Tibial nerve (tissue), 3 donors: Measurements from ENCODE around the gene AP2B1.
"Not testable (repeated sequence)": the region's sequence is repeated elsewhere in the genome, so short reads cannot be mapped to it uniquely, and the experiment has no call there.

Experiments used
- POLR2A ChIP-seq, 2 donors: fragments of 450-650 bp; IDR thresholded peaks; one replicate each; pipeline ENCODE4 v1.6.1; 2017; ENCODE audit warnings: antibody characterized with exemption in 2 of 2, mild to moderate bottlenecking in 2 of 2, moderate library complexity in 2 of 2
- TF ChIP-seq, protein P1 (sequence below), 5 experiments: fragments of 200-600 bp in 3 of 5; fragments of 450-650 bp in 2 of 5; sonication (generic) in 3 of 5; IDR thresholded peaks; one replicate each; pipeline ENCODE4 v1.5.1; 2016 to 2019; ENCODE audit warnings: antibody characterized with exemption in 5 of 5, mild to moderate bottlenecking in 3 of 5, moderate library complexity in 2 of 5

DNA sequence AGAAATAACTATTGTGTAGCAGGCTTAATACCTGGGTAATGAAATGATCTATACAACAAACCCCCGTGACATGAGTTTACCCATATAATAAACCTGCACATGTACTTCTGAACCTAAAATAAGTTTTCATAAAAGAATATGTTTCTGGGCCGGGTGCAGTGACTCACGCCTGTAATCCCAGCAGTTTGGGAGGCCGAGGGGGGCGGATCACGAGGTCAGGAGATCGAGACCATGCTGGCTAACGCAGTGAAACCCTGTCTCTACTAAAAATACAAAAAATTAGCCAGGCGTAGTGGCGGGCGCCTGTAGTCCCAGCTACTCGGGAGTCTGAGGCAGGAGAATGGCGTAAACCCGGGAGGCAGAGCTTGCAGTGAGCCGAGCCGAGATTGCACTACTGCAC, 23.9 kb upstream of the AP2B1 start:
- not testable (repeated sequence) for TF ChIP-seq POLR2A (IDR thresholded peaks at IDR 0.05)
- TF ChIP-seq, protein P1, sequence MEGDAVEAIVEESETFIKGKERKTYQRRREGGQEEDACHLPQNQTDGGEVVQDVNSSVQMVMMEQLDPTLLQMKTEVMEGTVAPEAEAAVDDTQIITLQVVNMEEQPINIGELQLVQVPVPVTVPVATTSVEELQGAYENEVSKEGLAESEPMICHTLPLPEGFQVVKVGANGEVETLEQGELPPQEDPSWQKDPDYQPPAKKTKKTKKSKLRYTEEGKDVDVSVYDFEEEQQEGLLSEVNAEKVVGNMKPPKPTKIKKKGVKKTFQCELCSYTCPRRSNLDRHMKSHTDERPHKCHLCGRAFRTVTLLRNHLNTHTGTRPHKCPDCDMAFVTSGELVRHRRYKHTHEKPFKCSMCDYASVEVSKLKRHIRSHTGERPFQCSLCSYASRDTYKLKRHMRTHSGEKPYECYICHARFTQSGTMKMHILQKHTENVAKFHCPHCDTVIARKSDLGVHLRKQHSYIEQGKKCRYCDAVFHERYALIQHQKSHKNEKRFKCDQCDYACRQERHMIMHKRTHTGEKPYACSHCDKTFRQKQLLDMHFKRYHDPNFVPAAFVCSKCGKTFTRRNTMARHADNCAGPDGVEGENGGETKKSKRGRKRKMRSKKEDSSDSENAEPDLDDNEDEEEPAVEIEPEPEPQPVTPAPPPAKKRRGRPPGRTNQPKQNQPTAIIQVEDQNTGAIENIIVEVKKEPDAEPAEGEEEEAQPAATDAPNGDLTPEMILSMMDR (IDR thresholded peaks at IDR 0.05) = not testable (repeated sequence)
